ENCODE data around the gene GRAMD4. TPM values are rescaled to one million over a fixed set of nuclear protein-coding genes. Genes with fewer than 3 reads are reported as not detected.

Gene GRAMD4
- total and polyA plus RNA-seq, 10 of the 15 experiments (the other 5 are each of a cell fraction or from before 2014, with no cell fraction given) = 0.21 to 45.5 (median 10.6) TPM

GRCh38 chr22:46573781-46574437, 46.3 kb upstream of the GRAMD4 start:
- H3K9me3 ChIP-seq (replicated peaks; ENCODE audit: control insufficient read depth, insufficient read depth, low read length) = peaks cover 5% of the 10 kb centered on the region; the same call in 1 of the 3 replicates
- H3K4me2 ChIP-seq (ENCODE audit: control insufficient read depth, insufficient read depth) = no peak overlapping the region
- BruUV-seq (replicated peaks) = no TSS peak
- no peaks in the 10 kb centered on the region; a peak in 1 of 4 replicates for H3K27me3 ChIP-seq (replicated peaks in 1 of 2; ENCODE audit: control insufficient read depth in 2 of 2, insufficient read depth in 2 of 2, low read length in 1 of 2)
- ATAC-seq (no peak), DNase-seq (ENCODE audit: low read depth, low spot score) (no peak), FAIRE-seq (no peak)
- H3K27ac ChIP-seq (ENCODE audit: control insufficient read depth, insufficient read depth) = no peak overlapping the region
- TF ChIP-seq RUNX3 (IDR thresholded peaks at IDR 0.05; ENCODE audit: low read length) (no peak), IRF4 (IDR thresholded peaks at IDR 0.05; ENCODE audit: low read depth, low read length) (no peak), HCFC1 (IDR thresholded peaks at IDR 0.05; ENCODE audit: low read length) (no peak), IKZF1 (conservative IDR thresholded peaks at IDR 0.05) (no peak), TBL1XR1 (IDR thresholded peaks at IDR 0.05; ENCODE audit: low read depth, low read length) (no peak), ZNF207 (IDR thresholded peaks at IDR 0.05; ENCODE audit: borderline replicate concordance) (no peak), CREM (IDR thresholded peaks at IDR 0.05; ENCODE audit: low read depth) (no peak), FOXK2 (IDR thresholded peaks at IDR 0.05) (no peak), SREBF2 (IDR thresholded peaks at IDR 0.05; ENCODE audit: low read length) (no peak), CEBPB (IDR thresholded peaks at IDR 0.05; ENCODE audit: borderline replicate concordance in 1 of 2, low read depth in 2 of 2, low read length in 2 of 2) (no peak)
- in situ Hi-C loops (cut with MboI) (loop anchor here (25.0 kb wide), 1 partner anchor 1913 kb away; a partner anchor contains a TSS), intact Hi-C loops (cut with micrococcal nuclease; ENCODE audit: unreplicated experiment) (no loop called here)
- POLR2A ChIA-PET = no interaction called here
- 55% methylated on average over 18 of the region's 18 CpGs for WGBS (ENCODE audit: insufficient coverage, insufficient replicate concordance, low lambda C conversion rate, missing lambda C conversion rate)
- H3K9ac ChIP-seq (ENCODE audit: control insufficient read depth, insufficient read depth, low read length) = no peak overlapping the region
- H3K36me3 ChIP-seq (ENCODE audit: control insufficient read depth in 2 of 2, insufficient read depth in 2 of 2, low read length in 1 of 2) = no peaks in the 10 kb centered on the region
- 0 out of 2 replicates have a peak, but pooled peaks cover 5% of the 10 kb centered on the region for H3K4me1 ChIP-seq (ENCODE audit: control insufficient read depth, insufficient read depth, low read length)
- CTCF ChIA-PET = no interaction called here
- RAD21 ChIA-PET (ENCODE audit: unreplicated experiment) = no interaction called here
- H3K79me2 ChIP-seq (ENCODE audit: control insufficient read depth, insufficient read depth, low read length) = no peaks in the 10 kb centered on the region; the same call in 1 of the 2 replicates
- H4K20me1 ChIP-seq (ENCODE audit: control insufficient read depth, insufficient read depth) = no peaks in the 10 kb centered on the region
- H3K4me3 ChIP-seq = no peak overlapping the region
- H2AFZ ChIP-seq (ENCODE audit: control insufficient read depth, low read depth, low read length) = no peak overlapping the region
- SMC1A ChIA-PET (ENCODE audit: uncharacterized antibody, unreplicated experiment) = interaction anchor here (1.2 kb wide), 1 partner anchor 206 kb away, joined by 3 read pairs; no protein-coding TSS in a partner anchor
